ENCODE measurements around the gene CASR.
"Not testable (repeated sequence)": the region's sequence is repeated elsewhere in the genome, so short reads cannot be mapped to it uniquely, and the experiment has no call there.

The CASR gene, protein sequence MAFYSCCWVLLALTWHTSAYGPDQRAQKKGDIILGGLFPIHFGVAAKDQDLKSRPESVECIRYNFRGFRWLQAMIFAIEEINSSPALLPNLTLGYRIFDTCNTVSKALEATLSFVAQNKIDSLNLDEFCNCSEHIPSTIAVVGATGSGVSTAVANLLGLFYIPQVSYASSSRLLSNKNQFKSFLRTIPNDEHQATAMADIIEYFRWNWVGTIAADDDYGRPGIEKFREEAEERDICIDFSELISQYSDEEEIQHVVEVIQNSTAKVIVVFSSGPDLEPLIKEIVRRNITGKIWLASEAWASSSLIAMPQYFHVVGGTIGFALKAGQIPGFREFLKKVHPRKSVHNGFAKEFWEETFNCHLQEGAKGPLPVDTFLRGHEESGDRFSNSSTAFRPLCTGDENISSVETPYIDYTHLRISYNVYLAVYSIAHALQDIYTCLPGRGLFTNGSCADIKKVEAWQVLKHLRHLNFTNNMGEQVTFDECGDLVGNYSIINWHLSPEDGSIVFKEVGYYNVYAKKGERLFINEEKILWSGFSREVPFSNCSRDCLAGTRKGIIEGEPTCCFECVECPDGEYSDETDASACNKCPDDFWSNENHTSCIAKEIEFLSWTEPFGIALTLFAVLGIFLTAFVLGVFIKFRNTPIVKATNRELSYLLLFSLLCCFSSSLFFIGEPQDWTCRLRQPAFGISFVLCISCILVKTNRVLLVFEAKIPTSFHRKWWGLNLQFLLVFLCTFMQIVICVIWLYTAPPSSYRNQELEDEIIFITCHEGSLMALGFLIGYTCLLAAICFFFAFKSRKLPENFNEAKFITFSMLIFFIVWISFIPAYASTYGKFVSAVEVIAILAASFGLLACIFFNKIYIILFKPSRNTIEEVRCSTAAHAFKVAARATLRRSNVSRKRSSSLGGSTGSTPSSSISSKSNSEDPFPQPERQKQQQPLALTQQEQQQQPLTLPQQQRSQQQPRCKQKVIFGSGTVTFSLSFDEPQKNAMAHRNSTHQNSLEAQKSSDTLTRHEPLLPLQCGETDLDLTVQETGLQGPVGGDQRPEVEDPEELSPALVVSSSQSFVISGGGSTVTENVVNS

GRCh38 chr3:122183521-122183892, at the start of gene CASR:
Gene CASR (plus strand): TSS chr3:122183668. CDS start chr3:122254190, 70,522 bp downstream.
- no peak for DNase-seq

- DNase-seq = no peak
Measured at GRCh38 chr3:122146466-122146865, 37.0 kb upstream of the CASR start.

DNA sequence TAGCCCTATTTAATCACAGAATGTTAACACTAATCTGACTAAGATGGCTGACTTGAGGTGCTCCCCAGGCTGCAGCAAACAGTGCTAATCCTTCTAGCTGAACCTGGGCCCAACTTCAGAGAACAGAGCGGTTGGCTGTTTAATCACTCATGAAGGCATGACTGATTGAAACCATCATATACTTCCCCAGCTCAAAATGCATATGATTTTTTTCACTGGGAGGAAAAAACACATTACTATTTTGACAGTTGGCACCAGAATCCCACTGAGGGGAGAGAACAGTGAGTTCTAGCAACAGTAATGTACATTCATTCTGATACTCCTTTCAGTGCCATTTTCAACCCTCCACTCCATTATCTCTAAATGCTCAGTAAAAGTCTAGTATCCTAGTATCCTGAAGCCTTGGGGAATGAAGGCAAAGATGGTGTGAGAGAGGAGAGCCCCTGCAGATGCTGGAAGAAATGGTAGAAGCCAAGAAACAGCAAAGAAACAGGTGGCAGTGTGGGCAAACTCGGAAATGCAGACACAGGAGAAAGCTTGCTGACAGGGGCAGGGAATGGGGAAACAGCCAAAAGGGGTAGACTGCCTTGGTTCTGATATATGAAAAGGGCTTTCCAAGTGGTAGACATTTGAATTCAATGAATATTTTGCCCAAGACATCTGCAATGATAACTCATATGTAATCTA, 34.4 kb upstream of the CASR start:
- no peak for DNase-seq

GRCh38 chr3:122151480-122151879, 32.0 kb upstream of the CASR start:
- no peak for DNase-seq

GRCh38 chr3:122164983-122165382, 18.5 kb upstream of the CASR start:
- DNase-seq = not testable (repeated sequence)

DNA sequence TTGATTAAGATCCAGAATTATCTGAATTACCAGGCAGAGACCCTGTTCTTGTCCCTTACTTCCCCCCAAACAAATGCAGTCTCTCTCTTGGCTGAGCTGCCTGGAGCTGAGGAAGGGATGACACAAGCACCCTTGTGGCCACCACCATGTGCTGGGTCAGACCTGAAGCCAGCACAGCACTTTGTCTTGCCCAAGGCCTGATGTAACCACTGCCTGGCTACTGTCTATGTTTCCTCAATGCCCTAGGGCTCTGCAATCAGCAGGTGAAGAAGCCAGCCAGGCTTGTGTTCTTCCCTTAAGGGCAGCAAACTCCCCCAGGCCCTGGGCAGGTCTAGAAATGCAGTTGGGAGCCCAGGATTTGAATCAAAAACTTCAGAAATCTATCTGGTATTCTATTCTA, 15.8 kb upstream of the CASR start:
- DNase-seq = no peak

DNA sequence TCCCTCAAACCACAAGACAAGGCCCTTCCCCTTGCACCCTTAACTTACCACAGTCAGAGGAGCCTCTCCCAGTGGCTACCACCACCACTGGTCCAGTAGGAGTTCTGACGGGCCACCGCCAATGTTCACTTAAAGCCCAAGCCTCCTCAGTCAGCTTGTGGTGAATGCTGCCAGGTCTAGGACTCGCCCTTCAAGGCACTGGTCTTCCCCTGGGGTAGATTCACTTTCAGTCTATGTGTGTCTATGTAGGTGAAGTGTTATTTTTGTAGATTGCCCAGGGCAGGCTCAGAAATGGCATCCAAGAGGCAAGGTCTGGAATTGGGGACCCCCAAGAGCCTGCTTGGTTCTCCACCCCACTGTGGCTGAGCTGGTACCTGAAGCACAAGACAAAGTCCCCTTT, 15.4 kb upstream of the CASR start:
- DNase-seq = no peak

DNA sequence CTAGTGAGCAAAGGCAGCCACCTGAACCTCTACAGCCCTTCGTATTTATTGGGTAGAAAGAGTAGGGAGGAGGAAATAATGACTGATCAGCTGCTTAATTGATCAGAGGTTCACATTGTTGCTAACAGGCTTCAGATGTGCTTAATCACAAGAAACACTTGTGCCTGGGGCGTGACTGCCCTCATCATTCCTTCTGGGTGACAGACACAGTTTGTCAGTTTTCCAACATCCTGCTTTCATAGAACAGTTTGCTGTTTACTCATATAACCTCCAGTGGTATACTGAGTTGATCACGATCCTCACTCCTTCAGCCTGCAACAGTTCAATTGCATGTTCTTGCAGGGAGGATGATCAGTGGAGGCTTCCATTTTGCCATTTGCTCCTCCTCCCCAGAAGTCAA, 13.6 kb upstream of the CASR start:
- DNase-seq = no peak

GRCh38 chr3:122171361-122171760, 12.1 kb upstream of the CASR start:
- DNase-seq = not testable (repeated sequence)

- no peak for DNase-seq
Measured at GRCh38 chr3:122178711-122179110, 4.8 kb upstream of the CASR start.

DNA sequence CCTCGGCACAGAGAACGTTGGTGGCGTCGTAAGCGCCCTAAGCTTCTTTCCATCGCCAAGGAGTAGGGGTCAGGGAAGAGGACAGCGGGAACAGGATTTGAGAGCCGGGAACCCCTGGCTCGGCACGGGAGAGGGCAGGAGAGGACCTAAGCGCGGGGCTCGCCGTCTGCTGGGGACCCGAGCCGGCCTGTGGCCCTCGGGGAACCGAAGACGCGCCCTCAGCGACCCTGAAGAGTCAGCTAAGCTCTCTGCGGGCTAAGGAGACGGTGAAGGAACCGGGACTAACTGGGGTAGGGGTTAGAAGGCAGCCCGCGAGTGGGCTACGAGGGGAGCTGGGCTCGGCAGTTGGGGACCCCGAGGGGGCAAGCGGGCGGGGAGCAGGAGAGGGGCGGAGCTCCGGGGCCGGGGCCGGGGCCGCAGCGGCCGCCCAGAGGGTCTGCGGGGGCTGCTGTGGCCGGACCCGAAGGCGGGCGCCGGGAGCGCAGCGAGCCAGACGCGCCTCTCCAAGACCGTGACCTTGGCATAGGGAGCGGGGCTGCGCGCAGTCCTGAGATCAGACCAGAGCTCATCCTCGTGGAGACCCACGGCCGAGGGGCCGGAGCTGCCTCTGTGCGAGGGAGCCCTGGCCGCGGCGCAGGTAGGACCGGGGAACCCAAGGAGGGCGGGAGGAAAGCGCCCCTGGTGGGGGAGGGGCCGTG, 574 bp downstream of the CASR start:
- DNase-seq = no peak

- DNase-seq = no peak
Measured at GRCh38 chr3:122184591-122184929, 1.1 kb downstream of the CASR start.

- DNase-seq = no peak
Measured at GRCh38 chr3:122186372-122186771, 2.9 kb downstream of the CASR start.

DNA sequence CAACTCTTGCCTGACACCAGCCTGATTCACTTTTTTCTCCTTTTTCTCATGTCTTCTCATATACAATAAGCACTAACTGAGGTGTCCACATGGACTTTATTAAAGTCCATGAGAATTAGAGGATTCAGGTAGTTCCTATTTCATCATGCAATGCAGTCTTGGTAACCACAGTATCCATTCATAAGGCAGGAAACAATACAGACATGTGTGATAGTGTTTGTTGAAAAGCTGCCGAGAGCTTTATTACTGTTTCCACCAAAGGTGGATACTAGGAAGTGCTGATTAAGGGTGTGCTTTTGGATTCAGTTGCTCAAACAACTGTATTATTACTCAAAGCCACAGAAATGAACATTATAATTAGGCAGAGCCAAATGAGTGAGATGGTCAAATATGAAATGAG, 5.3 kb downstream of the CASR start:
- DNase-seq = no peak

DNA sequence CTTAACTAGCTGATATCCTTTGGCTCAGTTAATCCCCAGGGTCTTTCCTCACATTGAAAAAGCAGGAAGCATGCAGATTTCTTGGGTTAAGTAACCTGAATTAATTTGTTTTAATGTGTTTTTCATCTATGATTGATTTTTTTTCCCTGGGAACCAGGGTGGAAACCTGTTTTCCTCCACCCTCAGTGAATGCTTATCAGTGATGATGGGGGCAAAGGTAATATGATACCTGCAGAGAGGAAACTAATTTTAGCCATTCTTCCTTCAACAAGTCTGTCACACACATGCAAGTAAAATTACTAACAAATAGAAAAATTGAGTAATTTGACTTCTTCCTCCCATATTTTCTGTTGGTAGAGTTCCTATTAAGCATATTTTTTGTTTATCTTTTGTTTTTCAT, 5.9 kb downstream of the CASR start:
- DNase-seq = no peak

GRCh38 chr3:122190525-122190924, 7.1 kb downstream of the CASR start:
- no peak for DNase-seq

DNA sequence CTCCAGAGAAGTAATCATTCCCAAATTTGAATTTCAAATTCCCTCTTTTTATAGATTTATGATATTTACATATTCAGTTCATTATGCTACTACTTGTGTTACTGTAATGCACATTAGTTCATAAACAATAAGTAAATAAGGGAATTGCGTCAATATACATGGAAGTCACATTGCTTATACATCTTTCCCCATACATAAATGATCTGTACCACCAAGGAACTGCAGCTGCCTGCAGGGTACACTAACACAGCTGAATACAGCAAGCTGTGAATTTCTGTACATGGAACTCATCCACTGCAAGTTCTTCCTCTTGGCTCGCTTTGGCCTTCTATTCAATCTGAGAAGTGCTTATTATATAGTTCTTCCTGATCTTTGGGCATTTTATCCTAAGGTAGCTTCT, 15.5 kb downstream of the CASR start:
- no peak for DNase-seq

DNA sequence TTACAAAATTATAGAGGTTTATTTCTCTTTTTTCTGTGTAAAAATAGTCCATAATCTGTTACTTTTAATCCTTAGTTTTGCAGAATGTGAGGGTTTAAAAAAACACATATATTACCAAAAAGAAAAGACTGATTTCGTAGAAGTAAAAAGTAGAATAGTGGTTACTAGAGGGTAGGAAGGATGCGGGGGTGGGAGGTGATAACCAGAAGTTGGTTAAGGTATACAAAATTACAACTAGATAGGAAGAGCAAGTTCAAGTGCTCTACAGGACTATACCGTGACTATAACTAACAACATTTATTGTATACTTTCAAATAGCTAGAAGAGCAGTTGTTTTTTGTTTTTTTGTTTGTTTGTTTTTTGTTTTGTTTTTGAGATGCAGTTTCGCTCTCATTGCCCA, 16.1 kb downstream of the CASR start:
- DNase-seq = no peak

DNA sequence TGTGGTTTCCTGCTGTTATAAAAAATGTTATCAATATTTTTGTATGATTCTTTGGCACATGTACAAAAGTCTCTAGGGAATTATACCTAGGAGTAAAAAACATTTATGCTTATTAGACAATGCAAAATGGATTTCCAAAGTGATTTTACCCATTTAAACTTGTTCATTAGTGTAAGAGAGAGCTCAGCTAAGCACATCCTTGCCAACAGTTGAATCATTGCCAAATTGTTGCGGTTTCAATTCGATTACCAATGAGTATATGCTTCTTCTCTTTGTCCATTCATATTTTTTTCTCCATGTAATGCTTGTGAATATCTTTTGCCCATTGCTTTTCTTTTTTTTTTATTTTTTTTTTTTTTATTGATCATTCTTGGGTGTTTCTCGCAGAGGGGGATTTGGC, 17.2 kb downstream of the CASR start:
- no peak for DNase-seq

DNA sequence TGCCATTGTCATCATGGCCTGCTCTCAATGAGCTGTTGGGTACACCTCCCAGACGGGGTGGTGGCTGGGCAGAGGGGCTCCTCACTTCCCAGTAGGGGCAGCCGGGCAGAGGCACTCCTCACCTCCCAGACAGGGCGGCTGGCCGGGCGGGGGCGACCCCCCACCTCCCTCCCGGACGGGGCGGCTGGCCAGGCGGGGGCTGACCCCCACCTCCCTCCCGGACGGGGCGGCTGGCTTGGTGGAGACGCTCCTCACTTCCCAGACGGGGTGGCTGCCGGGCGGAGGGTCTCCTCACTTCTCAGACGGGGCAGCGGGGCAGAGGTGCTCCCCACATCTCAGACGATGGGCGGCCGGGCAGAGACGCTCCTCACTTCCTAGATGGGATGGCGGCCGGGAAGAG, 18.0 kb downstream of the CASR start:
- not testable (repeated sequence) for DNase-seq

- DNase-seq = no peak
Measured at GRCh38 chr3:122208579-122208978, 25.1 kb downstream of the CASR start.

GRCh38 chr3:122213650-122214049, 30.2 kb downstream of the CASR start:
- DNase-seq = no peak

- DNase-seq = no peak
Measured at GRCh38 chr3:122214711-122215110, 31.2 kb downstream of the CASR start.
